ENCODE results near the gene UBTD2.

GRCh38 chr5:172313915-172314314 lies 30.4 kb upstream of the UBTD2 start:
- TF ChIP-seq CTCF (IDR thresholded peaks at IDR 0.05 in 8 of 11, conservative IDR thresholded peaks at IDR 0.05 in 3 of 11): no peak
- TF ChIP-seq POLR2A (IDR thresholded peaks at IDR 0.05): no peak
- TF ChIP-seq POLR2AphosphoS5 (IDR thresholded peaks at IDR 0.05): no peak
